PFSK-1 (cell line): Measurements from ENCODE around the gene CDK6.

Experiments used
- SIN3A ChIP-seq: IDR thresholded peaks from 2 replicates; pipeline ENCODE4 v1.6.1; 2012; ENCODE audit warnings: mild to moderate bottlenecking, low read length, moderate library complexity, borderline replicate concordance; ENCODE audit not compliant: insufficient read depth
- TF ChIP-seq, protein P1 (sequence below), 2 experiments: IDR thresholded peaks; 2 replicates each; pipeline versions ENCODE4 v1.6.1 to v1.8.0; 2011 to 2012; ENCODE audit warnings: low read depth in 2 of 2, low read length in 2 of 2, control low read depth in 1 of 2, inconsistent platforms in 1 of 2, mild to moderate bottlenecking in 1 of 2, moderate library complexity in 1 of 2; ENCODE audit not compliant: insufficient read depth in 1 of 2

DNA sequence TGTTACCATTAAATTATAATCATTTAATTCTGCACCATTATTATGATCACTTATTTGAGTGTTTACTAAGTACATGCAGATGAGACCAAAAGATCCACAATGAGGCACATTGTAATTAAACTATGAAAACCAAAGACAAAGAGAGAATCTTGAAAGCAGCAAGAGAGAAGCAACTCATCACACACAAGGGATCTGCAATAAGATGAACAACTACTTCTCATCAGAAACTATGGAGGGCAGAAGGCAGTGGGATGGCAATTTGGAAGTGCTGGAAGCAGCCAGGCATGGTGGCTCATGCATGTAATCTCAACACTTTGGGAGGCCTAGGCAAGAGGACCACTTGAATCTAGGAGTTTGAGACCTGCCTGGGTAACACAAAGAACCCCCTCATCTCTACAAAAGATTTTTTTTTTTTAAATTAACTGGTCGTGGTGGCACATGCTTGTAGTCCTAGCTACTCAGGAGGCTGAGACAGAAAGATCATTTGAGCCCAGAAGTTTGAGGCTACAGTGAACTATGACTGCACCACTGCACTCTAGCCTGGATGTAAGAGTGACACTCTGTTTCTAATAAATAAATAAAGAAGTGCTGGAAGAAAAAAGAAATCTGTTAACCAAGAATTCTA lies 47.7 kb downstream of the CDK6 start:
- TF ChIP-seq, protein P1, sequence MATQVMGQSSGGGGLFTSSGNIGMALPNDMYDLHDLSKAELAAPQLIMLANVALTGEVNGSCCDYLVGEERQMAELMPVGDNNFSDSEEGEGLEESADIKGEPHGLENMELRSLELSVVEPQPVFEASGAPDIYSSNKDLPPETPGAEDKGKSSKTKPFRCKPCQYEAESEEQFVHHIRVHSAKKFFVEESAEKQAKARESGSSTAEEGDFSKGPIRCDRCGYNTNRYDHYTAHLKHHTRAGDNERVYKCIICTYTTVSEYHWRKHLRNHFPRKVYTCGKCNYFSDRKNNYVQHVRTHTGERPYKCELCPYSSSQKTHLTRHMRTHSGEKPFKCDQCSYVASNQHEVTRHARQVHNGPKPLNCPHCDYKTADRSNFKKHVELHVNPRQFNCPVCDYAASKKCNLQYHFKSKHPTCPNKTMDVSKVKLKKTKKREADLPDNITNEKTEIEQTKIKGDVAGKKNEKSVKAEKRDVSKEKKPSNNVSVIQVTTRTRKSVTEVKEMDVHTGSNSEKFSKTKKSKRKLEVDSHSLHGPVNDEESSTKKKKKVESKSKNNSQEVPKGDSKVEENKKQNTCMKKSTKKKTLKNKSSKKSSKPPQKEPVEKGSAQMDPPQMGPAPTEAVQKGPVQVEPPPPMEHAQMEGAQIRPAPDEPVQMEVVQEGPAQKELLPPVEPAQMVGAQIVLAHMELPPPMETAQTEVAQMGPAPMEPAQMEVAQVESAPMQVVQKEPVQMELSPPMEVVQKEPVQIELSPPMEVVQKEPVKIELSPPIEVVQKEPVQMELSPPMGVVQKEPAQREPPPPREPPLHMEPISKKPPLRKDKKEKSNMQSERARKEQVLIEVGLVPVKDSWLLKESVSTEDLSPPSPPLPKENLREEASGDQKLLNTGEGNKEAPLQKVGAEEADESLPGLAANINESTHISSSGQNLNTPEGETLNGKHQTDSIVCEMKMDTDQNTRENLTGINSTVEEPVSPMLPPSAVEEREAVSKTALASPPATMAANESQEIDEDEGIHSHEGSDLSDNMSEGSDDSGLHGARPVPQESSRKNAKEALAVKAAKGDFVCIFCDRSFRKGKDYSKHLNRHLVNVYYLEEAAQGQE (IDR thresholded peaks at IDR 0.05; ENCODE audit: insufficient read depth in 1 of 2, low read depth in 2 of 2, low read length in 2 of 2): no peak
- no peak for TF ChIP-seq SIN3A
